ENCODE measurements around the gene BAMBI. TPM values are rescaled to one million over a fixed set of nuclear protein-coding genes. Genes with fewer than 3 reads are reported as not detected.

The BAMBI gene
- total RNA-seq, 1 donor from 2014 or later, result 217 TPM

DNA sequence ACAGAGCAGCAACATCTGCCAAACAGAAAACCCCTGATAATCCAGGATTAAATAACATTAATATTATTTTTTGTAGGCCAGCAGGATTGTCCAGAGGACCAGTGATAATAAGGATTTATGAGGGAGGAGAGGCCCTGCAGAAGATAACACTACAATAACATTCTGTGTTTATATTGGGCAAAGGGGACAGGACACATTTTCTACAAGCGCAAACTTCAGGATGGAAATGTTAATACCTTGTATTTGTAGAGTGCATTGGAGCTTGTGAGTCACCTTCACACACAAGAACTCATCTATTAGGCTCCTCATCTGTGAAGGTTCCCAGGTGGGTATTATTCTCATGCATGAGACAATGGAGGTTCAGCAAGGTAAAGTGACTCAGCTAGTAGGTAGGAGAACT, 51.0 kb downstream of the BAMBI start:
- no peak for DNase-seq (ENCODE audit: low spot score in 2 of 2, unreplicated experiment in 2 of 2)
- H3K4me3 Mint-ChIP-seq, result no peak overlapping the region
- H3K27ac Mint-ChIP-seq, result peak overlapping the region; percentile 86
- TF ChIP-seq, protein P1, sequence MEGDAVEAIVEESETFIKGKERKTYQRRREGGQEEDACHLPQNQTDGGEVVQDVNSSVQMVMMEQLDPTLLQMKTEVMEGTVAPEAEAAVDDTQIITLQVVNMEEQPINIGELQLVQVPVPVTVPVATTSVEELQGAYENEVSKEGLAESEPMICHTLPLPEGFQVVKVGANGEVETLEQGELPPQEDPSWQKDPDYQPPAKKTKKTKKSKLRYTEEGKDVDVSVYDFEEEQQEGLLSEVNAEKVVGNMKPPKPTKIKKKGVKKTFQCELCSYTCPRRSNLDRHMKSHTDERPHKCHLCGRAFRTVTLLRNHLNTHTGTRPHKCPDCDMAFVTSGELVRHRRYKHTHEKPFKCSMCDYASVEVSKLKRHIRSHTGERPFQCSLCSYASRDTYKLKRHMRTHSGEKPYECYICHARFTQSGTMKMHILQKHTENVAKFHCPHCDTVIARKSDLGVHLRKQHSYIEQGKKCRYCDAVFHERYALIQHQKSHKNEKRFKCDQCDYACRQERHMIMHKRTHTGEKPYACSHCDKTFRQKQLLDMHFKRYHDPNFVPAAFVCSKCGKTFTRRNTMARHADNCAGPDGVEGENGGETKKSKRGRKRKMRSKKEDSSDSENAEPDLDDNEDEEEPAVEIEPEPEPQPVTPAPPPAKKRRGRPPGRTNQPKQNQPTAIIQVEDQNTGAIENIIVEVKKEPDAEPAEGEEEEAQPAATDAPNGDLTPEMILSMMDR (IDR thresholded peaks at IDR 0.05; ENCODE audit: unreplicated experiment), result no peak
- H3K4me1 Mint-ChIP-seq, result peaks cover 46% of the 10 kb centered on the region
- H3K9me3 Mint-ChIP-seq, result peaks cover 4% of the 10 kb centered on the region
- H3K27me3 Mint-ChIP-seq (ENCODE audit: low read depth), result no peaks in the 10 kb centered on the region
- peaks cover 2% of the 10 kb centered on the region for H3K36me3 Mint-ChIP-seq

DNA sequence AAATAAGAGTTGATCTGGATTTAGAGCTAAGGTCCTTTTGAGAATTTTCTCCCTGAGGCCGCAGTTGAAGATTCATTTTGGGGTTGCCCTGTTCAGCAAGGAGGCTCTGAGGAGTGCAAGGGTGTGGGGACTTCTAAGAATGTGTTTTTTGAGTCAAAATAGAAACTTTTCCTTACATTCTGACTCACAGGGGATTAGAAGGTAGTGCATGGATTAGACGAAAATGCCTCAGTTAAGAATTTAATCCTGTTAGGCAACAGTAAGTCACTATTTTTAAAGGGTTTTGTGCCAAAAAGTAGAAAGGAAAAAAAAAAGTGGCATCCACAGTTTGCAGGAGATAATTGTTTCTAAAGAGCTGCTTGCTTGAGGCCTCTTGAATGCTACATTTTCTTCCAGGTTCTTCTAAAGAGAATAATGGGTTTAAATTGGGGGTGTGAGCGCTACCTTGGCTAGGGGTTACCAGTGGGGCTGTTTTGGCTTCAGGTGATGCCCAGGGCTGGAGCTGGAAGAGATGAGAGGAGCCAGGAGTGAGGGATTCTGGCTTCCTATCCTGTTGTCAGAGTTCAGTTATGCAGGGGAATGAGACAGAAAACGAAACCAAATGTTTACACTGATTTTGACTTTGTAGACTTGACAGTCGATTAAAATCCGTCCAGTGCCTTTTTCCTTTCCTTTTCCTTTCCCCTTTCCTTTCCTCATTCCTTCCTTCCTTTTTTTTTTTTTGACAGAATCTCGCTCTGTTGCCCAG, 52.9 kb downstream of the BAMBI start:
- H3K27ac Mint-ChIP-seq, result peak overlapping the region; percentile 92
- H3K36me3 Mint-ChIP-seq, result peaks cover 2% of the 10 kb centered on the region
- TF ChIP-seq, protein P1 (IDR thresholded peaks at IDR 0.05; ENCODE audit: unreplicated experiment), result no peak
- no peaks in the 10 kb centered on the region for H3K27me3 Mint-ChIP-seq (ENCODE audit: low read depth)
- H3K4me3 Mint-ChIP-seq, result peak overlapping the region; percentile 7
- peaks cover 52% of the 10 kb centered on the region for H3K4me1 Mint-ChIP-seq
- H3K9me3 Mint-ChIP-seq, result peaks cover 11% of the 10 kb centered on the region
- no peak for DNase-seq (ENCODE audit: low spot score in 2 of 2, unreplicated experiment in 2 of 2)

DNA sequence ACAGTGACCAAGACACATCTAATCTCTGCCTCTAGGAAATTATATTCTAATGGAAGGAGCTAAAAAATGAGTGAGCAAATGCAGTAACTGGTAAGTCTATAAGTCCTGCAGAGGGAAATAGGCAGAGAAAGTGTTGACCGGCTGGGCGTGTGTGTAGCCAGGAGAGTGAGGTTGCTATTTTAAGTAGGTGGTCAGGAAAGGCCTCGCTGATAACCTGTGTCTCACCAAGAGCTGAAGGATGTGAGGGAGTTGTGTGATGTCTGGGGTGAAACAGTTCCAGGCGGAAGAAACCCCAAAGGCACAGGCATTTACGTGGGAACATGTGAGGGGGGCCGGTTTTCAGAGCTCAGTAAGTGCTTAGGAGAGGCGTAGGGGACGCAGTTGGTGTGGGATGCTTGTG, 54.8 kb downstream of the BAMBI start:
- peaks cover 11% of the 10 kb centered on the region for H3K9me3 Mint-ChIP-seq
- peaks cover 59% of the 10 kb centered on the region for H3K4me1 Mint-ChIP-seq
- no peak overlapping the region for H3K4me3 Mint-ChIP-seq
- TF ChIP-seq, protein P1 (IDR thresholded peaks at IDR 0.05; ENCODE audit: unreplicated experiment), result no peak
- no peak for DNase-seq (ENCODE audit: low spot score in 2 of 2, unreplicated experiment in 2 of 2)
- peak overlapping the region; percentile 8 for H3K27ac Mint-ChIP-seq
- H3K36me3 Mint-ChIP-seq, result peaks cover 2% of the 10 kb centered on the region
- no peaks in the 10 kb centered on the region for H3K27me3 Mint-ChIP-seq (ENCODE audit: low read depth)

Other genes with a start within 250 kb of the BAMBI start
- gene WAC, start 144.4 kb upstream of the BAMBI start, total RNA-seq, result 133 to 141 TPM (median 139 TPM) in 3 replicates

Measured in mesothelial cell of epicardium (in vitro differentiated cells).